SIG-M5 (cell line): ENCODE data around the gene CEBPA.

Experiments used
- DNase-seq: peaks from one replicate; lab custom pipeline; 2025; lab: John Stamatoyannopoulos, UW

The CEBPA gene

DNA sequence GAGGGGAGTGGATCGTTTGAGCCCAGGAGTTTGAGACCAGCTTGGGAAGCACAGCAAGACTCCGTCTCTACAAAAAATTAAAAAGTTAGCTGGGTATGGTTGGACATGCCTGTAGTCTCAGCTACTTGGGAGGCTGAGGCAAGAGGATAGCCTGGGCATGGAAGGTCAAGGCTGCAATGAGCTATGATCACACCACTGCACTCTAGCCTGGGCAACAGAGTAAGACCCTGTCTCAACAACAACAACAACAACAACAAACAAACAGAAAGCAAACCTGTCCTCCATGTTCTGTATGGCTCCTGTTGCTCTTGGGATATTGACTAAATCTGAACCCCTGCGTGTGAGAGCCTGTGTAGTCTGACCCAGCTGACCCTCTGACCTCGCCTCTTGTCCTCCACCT, 14.9 kb downstream of the CEBPA start:
- DNase-seq: no peak

DNA sequence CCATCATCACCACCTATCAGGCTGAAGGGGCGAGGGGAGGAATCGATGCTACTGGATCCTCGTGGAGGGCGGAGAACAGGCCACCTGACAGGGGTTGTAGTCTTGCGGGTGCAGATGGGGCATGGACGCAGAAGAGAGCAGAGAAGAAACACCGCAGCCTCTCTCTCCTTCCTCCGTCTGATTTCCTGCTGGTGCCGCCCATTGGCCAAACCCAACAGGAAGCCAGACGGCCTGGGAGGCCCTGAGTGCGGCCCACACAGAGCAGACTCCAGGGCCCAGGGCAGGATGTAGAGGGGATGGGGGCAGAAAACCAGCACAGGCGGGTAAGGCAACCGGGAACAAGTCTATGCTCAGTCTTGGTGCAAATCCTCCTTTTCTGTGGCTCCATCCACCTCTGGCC, 15.4 kb downstream of the CEBPA start:
- no peak for DNase-seq

DNA sequence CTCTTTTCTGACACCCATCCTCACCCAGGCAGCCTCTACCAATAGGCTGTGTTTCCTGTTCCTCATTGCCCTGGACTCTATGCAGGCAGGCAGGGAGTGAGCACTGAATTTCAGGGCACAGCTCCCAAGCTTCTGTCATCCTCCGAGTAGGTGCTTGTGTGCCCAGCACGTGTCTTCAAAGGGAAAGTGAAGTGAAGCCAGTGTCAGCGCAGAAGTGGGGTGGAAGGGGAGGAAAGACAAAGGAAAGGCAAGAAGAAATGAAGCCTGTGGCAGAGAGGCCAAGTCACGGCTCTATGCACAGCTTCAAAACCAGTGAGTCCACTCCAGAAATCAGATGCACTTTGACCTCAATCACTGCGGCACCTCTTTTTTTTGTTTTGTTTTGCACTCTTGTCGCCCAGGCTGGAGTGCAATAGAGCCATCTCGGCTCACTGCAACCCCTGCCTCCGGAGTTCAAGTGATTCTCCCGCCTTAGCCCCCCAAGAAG, 16.9 kb downstream of the CEBPA start:
- DNase-seq: no peak

DNA sequence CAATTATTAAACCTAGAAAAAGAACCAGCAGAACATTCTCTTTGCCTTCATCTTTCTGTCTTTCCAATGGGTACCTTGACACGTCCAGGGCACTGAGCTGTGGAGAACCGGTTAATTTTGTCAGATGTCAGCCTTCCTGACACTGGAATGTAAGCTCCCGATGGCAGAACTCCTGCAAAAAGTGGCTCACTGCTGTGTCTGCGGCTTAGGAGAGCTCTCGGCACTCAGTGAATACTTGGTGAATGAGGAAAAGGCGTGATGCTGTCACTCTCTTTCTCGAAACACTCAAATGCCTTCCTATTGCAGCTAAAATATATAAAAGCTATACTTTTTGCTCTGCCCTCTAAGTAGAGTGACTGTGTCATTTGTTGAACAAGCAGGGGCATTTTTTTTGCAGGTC, 17.6 kb downstream of the CEBPA start:
- no peak for DNase-seq

DNA sequence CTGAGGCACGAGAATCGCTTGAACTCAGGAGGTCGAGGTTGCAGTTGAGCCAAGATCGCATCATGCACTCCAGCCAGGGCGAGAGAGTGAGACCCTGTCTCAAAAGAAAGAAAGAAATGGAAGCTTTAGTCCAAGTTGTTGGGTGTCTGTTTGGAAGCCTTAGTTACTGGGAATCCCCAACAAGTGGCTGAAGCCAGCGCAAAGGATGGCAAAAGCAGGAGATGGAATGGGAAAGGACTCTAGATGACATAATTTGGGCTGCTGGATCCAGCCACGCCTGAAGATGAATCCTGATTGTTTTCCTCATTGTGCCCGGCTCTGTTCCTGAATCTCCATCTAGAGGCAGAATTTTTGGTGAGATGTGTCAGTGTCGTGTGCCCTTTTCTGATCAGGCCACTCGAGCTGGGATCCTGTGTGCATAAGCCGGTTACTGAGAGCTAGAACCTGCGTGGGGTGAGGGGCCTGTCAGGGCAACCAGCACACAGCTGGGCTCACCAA, 18.1 kb downstream of the CEBPA start:
- DNase-seq: no peak

DNA sequence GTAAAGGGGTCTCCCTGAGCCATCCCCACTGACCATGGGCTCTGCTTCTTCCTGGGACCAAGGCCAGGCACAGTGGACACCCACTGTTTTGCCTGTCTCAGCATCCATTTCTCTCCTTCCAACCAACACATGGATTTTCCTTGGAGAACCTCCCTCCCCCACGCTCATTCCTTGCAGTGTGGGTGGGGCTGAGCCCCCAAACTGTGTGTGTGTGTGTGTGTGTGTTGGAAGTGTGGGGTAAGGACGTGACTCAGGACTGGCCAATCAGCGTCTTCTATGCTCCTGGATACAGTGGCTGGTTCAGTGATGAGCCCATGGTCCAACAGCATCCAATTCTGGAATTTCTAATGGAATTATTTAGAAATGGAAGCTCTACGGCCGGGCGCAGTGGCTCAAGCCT, 18.7 kb downstream of the CEBPA start:
- DNase-seq: no peak

DNA sequence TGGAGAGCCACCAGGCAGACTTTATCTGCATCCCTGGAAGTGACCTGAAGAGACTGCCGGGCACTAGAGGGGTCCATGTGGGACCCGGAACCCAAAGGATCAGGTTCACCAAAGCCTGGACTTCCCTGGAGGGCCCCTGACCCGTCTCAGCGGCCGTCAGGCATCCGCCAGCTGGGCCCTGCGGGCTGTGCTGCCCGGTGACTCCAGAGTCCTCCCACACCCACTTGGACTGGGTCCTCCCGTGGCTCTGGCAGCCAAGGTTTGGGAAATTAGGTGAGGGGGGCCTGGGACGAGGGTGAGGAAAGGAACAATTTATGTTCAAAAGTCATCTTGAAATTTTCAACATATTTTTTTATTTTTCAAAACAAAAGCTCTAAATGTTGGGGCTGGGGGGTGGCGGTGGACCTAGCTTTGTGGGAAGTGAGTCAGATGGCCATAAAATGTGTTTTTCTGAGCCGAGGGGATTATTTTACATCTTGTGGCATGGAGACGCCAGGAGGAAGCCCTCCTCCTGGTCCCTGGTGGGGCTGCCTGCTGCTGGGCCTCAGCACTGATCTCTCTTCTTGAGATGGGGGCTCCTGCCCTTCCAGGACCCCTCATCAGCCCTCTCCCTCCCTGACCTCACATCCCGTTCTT, 20.2 kb downstream of the CEBPA start:
- no peak for DNase-seq

DNA sequence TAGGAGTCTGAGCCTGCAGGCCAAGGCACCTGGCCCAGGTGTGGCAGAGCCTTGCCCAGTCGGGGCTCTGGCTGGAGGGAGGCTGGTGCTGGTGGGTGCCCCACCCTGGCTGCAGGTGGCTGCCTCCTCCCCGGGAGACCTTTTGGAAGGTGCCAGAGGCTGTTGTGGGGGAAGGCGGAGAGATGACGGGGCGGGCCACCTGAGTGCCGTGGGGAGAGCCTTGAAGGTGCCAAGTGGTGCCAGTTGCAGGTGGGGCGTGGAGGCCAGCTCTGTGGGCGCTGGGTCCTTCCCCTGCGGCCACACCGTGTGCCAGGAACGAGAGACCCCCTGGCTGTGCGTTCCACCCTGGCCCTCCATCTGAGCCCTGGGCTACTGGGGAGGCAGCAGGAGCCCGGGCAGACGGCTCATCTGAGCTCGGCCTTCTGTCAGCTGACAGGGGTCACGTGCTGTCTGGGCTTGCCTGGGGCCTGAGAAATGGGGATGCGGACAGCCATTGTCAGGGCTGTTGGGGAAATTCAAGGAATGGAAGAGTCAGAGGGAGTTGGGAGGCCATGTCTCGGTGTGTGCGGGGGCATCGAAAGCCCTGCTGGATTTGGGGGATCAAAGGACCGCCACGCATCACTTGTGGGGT, 20.9 kb downstream of the CEBPA start:
- DNase-seq: no peak

DNA sequence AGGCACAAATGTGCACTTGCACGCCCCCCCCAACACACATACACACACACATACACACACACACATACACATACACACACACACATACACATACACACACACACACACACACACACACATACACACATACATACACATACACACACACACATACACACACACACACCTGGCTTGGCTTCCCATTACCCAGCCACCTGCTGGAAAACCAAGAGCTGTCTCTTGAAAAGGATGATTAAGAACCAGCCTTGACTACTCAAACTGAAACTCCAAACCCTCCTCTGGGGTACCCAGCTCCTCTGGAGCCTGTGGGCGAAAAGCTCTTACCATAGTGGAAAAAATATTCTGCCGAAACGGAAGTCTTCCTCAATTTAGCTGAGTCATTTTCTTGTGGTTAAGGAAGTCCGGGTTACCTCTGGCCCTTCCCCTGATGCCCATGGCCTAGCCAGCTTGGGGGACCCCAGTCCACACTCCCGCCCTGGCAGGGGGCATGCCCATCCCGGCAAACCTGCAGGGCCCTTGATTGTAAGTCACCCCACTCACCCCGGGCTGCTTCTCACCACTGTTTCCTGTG, 21.9 kb downstream of the CEBPA start:
- no peak for DNase-seq

DNA sequence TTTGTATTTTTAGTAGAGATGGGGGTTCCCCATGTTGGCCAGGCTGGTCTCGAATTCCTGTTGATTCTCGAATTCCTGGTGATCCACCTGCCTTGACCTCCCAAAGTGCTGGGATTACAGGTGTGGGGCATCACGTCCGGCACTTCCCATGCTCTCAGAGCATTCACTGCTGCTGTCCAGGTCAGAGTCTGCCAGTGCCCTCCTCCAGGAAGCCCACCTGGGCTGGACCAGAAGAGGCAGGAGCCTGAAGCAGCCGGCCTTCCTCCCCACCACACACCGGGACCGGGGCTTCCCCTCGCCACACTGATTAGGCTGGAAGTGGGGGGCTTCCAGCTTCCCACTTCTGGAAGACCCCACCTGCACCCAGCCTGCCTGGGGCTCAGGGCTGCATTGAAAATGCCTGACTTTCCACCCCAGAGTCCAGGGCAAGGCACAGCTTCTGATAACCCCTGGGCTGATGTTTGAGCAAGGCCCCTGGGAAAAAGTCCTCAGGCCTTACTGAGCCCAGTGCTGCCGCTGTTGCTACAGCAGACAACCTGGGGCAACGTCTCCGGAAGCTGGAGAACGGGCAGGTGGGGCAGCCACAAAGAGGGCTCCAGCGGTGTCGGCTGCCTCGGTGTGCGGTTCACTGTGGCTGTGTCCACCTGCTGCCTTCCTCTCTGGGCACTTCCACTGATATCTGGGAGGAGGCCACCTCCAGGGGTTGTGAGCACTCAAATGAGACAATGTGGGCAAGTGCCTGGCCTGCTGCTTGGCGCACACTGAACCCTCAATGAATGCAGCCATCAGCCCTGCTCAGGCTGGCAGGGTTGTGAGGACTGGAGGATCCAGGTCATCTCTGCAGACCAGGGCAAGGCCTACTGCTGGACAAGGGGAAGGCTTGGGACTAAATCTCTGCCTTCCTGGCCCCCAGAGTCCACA, 22.6 kb downstream of the CEBPA start:
- no peak for DNase-seq

DNA sequence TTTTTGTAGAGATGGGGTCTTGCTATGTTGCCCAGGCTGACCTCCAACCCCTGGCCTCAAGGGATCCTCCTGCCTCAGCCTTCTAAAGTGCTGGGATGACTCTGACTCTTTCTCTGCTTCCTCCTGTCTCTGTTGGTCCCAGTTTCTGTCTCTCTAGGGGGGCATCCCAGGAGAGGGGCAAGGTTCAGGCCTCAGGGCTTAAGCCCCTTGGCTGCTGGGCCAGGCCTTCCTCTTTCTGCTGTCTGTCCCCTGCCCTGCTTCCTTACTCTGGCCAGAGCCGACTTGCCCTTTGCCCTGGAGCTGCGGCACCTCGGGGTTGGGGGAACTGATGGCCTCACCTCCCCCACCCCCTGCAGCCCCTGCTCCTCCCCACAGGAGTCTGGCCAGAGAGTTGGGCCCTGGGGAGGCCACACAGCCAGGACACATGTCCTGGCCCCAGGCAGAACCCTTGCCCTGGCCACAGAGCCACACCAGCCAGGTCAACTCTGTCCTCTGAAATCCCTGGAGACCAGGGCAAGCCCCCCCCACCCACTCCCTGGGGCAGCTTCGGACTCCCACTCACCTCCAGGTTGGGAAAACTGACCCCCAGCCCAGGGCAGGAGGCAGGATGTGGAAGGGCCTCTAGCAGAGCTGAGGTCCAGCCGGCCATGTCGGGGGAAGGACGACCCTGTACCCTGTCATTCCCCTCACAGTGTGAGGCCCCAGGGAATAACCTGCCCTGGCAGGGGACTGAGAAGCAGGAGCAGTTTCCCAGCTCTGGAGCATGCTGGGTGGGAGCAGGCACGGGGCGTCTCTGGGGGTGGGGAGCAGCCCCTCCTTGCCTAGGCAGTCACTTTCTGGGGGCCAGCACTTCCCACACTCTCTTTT, 23.7 kb downstream of the CEBPA start:
- no peak for DNase-seq

DNA sequence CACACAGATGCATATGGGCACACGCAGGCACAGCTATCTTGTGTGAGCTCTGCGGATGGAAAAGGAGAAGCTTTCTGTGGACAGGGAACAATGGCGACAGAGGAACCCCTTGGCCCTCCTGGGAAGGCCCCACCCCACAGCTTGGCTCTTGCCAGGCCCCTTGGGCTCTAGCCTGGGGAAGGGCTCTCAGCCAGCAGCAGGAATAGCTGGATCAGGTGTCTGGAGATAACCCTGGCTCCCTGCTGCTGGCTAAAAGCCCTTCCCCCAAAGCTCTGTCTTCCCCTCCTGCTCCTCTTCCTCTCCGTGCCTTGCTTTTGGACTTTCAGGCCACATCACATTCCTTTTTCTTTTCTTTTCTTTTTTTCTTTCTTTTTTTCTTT, 24.3 kb downstream of the CEBPA start:
- no peak for DNase-seq

DNA sequence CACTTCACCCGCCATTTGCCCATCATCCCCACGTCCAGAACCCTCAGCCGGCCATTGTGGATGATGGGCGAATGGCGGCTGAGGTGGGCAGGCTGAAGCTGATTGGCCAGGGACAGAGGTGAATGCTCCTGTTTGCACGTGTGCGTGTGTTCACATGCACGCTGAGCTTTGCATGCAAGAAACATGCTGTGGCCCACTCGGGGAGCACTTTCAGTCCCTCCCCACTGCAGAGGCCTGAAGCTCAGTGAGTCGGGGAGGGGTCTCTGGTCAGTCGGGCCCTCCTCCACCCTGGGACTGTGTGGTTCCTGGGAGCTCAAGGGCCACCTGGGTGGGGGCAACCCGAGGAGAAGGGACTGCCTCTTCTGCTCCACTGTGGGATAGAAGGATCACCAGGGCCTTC, 24.9 kb downstream of the CEBPA start:
- no peak for DNase-seq

DNA sequence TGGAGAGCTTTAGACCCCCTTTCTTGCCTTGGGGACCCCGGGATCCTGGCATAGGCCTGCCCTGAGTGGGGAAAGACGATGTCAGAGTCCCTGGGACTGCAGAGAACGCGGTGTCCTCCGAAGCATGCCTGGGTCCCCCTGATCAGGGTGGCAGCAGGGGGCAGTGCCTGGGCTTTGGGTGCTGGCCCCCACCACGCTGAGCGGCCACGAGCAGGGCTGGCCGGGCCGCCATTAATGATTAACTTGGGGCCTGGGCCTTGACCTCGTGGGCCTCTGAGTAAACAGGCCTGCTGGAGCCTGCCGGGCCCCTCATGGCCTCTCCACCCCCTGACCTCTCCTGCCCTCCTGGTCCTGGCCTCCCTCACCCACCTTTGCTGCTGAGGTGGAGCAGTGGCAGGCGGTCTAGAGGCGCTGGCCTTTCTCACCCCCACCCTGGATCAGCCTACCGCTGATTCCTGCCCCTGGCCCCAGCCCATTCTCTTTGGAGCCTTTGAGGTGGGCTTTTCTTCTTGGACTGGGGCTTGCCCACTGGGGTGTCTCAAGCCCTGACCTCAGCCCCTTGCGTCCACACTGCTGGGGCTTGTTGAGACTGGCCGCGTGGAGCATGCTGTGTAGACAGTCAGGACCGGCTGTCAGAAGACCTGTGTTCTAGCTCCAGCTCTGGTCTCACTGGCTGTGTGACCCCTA, 26.3 kb downstream of the CEBPA start:
- DNase-seq: no peak

DNA sequence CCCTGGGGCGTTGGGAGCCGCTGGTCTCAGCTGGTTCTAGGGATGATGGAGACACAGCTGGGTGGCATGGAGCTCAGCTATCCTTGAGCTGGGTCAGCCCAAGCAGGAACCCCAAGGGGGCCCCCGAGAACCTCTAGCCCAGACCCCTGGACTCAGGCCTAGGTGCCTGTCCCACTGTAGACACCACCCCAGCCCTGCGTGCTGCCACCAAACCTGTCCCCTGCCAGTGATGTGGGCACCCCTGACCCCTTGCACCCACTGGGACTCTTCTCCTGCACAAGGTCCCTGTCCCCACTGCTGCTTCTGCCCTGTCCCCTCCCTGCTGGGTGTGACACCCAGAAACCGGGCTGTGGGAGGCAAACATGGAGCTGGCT, 26.8 kb downstream of the CEBPA start:
- DNase-seq: no peak

DNA sequence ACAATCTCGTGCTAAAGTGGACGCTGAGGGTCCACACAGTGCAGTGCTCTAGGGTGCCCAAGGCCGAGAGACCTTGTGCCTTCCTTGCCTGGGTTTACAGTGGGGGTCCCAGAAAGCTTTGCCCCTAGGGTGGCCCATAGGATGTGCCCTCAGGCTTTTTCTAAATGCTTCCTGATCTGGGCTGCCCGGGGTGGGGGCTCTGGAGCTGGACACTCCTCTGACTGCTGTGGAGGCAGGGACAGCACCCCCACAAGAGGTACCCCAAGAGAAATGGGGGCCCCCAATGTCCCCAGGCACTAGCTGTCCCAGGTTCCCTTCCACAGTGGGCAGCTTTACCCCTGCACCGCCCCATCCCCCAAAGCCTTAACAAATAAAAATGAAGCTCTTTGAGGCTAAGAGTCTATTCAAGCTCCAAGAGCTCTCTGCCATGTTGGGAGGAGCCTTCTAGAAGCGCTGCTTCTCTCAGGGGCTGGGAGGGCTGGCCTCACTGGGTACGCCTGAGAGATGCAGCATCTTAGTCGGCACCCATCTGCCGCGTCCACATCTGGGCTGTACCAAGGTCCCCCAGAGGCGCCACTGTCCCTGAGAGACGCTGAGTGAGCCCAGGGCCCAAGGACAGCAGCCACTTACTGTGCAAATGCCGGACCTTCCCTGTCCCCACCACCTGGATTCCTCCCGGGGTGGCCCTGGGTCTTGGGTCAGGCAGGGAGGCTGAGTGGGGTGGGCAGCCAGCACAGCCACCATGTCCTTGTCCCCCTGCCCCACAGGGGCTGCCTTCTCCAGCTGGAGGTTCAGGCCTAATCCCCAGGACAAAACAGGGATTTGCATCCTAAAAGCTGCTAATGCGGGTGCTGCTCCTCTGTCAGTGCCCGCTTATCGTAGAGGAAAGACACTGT, 27.4 kb downstream of the CEBPA start:
- no peak for DNase-seq

DNA sequence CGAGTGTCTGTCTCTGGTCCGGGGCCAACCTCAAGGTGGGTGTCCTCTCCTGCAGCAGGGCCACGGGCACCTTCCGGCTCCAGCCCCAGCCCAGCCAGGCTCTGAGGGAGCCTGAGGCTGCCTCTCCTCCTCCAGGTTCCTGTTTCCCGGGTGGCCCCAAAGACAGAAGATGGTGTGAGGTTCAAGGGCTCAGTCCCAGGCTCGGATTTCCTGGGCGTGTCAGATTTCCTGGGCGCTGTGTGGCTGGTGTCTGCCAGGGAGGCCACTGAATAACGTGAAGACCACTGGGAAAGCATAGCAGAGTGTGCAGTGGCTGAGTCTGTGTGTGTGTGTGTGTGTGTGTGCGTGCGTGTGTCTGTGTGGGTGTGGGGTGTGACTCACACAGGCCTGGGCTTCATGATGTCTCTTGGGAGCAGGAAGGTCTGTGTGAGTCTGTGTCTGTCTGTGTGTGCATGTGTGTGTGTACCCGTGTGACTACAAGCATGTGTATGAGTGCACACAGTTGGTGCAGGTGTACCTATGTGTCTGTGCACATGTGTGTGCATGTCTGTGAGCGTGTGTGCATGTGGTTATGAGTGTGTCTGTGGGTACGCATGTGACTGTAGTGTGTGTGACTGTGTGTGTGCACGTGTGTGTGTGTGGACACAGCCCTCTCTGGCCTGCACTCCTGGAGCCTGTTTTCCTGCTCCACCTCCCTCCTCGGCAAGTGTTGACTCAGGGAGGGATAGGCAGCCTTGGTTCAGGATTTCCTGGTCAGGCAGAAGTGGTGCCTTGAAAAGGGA, 28.3 kb downstream of the CEBPA start:
- no peak for DNase-seq

DNA sequence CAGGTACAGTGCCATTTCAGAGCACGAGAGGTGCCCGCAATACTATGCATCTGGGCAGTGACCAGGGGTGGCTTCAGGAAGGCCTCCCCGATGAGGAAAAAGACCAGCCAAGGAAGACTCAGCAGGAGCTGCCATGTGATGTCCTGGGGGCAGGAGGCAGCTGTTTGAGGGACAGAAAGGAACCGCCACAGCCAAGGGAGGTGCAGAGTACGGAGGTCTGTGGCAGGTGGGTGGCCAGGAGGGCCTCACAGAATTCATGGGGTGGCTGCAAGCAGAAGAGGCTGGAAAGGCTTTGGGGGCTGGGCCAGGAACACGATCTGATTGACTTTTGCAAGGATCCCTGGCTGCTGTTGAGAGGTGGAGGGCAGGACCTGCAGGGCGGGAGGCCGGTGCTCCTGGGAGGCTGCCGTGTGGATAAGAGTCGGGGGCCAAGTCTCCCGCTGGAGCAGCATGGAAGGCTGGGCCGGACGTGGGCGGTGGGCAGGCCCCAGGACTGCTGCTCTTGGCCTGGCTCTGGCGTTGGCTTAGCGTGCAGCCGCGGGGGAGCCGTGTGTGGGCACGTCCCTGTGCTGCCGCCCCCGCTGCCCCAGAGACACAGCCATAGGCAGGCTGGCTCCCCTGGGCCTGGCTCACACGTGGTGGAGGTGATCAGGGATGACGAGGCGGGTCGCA, 29.1 kb downstream of the CEBPA start:
- DNase-seq: no peak
